ENCODE measurements around the gene SAP30BP. TPM values are rescaled to one million over a fixed set of nuclear protein-coding genes. Genes with fewer than 3 reads are reported as not detected.

Gene SAP30BP
- total RNA-seq, 1 experiment from 2014 or later, result 89.7 TPM

DNA sequence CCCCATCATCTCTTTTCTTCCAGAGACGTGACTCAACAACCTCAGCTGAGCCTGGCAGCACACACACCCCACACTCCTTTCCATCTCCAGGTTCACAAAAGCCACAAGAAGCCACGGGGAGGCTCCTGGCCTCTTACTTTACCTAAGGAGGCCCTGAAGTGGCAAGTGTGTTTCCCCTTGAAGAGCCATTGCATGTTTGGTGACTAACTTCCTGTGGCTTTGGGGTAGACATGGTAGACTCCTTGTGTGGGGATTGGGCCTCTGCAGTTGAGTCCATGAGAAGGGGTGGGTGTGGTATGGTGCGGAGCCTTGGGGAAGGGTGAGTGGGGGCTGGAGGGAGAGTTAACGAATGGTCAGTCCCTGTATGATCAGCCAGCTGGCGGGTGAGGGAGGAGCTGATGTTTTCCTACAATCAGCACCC, 24.2 kb downstream of the SAP30BP start:
- Histone ChIP-seq H3K79me1 (ENCODE audit: insufficient read depth, low read depth, low read length, poor library complexity, severe bottlenecking) (no peaks in the 10 kb centered on the region), H3K79me2 (ENCODE audit: insufficient read depth, low read length) (no peaks in the 10 kb centered on the region), H3K9ac (ENCODE audit: extremely low read depth, insufficient read length, low read length) (no peak overlapping the region), H3K4ac (ENCODE audit: low read depth, low read length) (no peak overlapping the region), H3K23me2 (ENCODE audit: insufficient read length, low read depth, low read length, poor library complexity, severe bottlenecking) (no peaks in the 10 kb centered on the region), H2BK15ac (ENCODE audit: low read depth, low read length) (no peak overlapping the region), H4K91ac (ENCODE audit: insufficient read length, low read depth, low read length) (no peak overlapping the region), H3K56ac (ENCODE audit: insufficient read length, low read depth, low read length) (no peak overlapping the region), H3K23ac (ENCODE audit: insufficient read length, low read depth, low read length) (no peak overlapping the region), H3K14ac (ENCODE audit: insufficient read depth, low read length) (no peak overlapping the region), H4K20me1 (ENCODE audit: control insufficient read depth, insufficient read depth, insufficient read length) (no peaks in the 10 kb centered on the region), H2BK120ac (ENCODE audit: low read depth, low read length, poor library complexity, severe bottlenecking) (no peak overlapping the region), H2BK12ac (ENCODE audit: insufficient read length, low read depth, low read length) (no peak overlapping the region), H2BK5ac (ENCODE audit: insufficient read length, low read length) (no peak overlapping the region), H2AK5ac (ENCODE audit: insufficient read length, low read length) (no peak overlapping the region), H3T11ph (ENCODE audit: low read length) (no peak overlapping the region), H3K27ac (ENCODE audit: insufficient read length, low read depth, low read length) (no peak overlapping the region), H2BK20ac (ENCODE audit: low read depth, low read length, poor library complexity, severe bottlenecking) (no peak overlapping the region), H3K18ac (ENCODE audit: insufficient read length, low read depth, low read length) (no peak overlapping the region), H3K4me1 (ENCODE audit: insufficient read depth, low read length) (no peaks in the 10 kb centered on the region), H4K8ac (replicated peaks; ENCODE audit: insufficient read length, low read depth, low read length) (no peak overlapping the region), H3K27me3 (ENCODE audit: insufficient read depth, low read length) (no peaks in the 10 kb centered on the region), H4K5ac (ENCODE audit: insufficient read length, low read depth, low read length) (no peak overlapping the region), H2AFZ (ENCODE audit: low read length) (no peak overlapping the region), H3K9me3 (ENCODE audit: control insufficient read depth, low read depth, low read length) (no peaks in the 10 kb centered on the region), H3K4me2 (ENCODE audit: insufficient read depth, insufficient read length, low read length) (no peak overlapping the region)
- H3K27ac Mint-ChIP-seq, result peak overlapping the region; percentile 60 to 88 (median 63); a peak in 5 of 7 replicates
- no peaks in the 10 kb centered on the region for H3K27me3 Mint-ChIP-seq (ENCODE audit: low read depth)
- no CpG with 5 or more reads among the region's 5 CpGs for WGBS (ENCODE audit: extremely low coverage, insufficient read length, low lambda C conversion rate)
- H3K9me3 Mint-ChIP-seq, result no peaks in the 10 kb centered on the region
- no peak overlapping the region for H3K4me3 Mint-ChIP-seq
- H3K4me1 Mint-ChIP-seq, result peaks cover 37 to 50% of the 10 kb centered on the region in 2 experiments
- H3K36me3 Mint-ChIP-seq (ENCODE audit: insufficient read depth in 1 of 3, low read depth in 3 of 3), result peaks cover 9 to 28% (median 19%) of the 10 kb centered on the region in 3 experiments; a peak in 6 of 7 replicates
- DNase-seq, result no peak
- TF ChIP-seq, protein P1, sequence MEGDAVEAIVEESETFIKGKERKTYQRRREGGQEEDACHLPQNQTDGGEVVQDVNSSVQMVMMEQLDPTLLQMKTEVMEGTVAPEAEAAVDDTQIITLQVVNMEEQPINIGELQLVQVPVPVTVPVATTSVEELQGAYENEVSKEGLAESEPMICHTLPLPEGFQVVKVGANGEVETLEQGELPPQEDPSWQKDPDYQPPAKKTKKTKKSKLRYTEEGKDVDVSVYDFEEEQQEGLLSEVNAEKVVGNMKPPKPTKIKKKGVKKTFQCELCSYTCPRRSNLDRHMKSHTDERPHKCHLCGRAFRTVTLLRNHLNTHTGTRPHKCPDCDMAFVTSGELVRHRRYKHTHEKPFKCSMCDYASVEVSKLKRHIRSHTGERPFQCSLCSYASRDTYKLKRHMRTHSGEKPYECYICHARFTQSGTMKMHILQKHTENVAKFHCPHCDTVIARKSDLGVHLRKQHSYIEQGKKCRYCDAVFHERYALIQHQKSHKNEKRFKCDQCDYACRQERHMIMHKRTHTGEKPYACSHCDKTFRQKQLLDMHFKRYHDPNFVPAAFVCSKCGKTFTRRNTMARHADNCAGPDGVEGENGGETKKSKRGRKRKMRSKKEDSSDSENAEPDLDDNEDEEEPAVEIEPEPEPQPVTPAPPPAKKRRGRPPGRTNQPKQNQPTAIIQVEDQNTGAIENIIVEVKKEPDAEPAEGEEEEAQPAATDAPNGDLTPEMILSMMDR (conservative IDR thresholded peaks at IDR 0.05), result no peak

Data from H9 (cell line).